H9 (cell line): ENCODE measurements around the gene EZH1. TPM values are rescaled to one million over a fixed set of nuclear protein-coding genes. Genes with fewer than 3 reads are reported as not detected.

ENCODE experiments used
- DNase-seq: peaks from one replicate; pipeline ENCODE4 v3.0.0-alpha.2; 2017
- H2AFZ ChIP-seq: one replicate; pipeline ENCODE4 v1.6.1; 2013; ENCODE audit warnings: mild to moderate bottlenecking, low read length, control low read depth, moderate library complexity
- H2AK5ac ChIP-seq: 2 replicates; pipeline ENCODE4 v1.6.1; 2013; ENCODE audit warnings: low read length, control low read depth, mixed read lengths; ENCODE audit not compliant: insufficient read length
- H2BK120ac ChIP-seq: one replicate; pipeline ENCODE4 v1.6.1; 2013; ENCODE audit warnings: low read depth, mild to moderate bottlenecking, low read length, control low read depth, inconsistent platforms; ENCODE audit not compliant: poor library complexity, severe bottlenecking
- H2BK12ac ChIP-seq: 2 replicates; pipeline ENCODE4 v1.6.1; 2013; ENCODE audit warnings: low read length, control low read depth, mixed read lengths, low read depth; ENCODE audit not compliant: insufficient read length
- H2BK15ac ChIP-seq: 2 replicates; pipeline ENCODE4 v1.6.1; 2013; ENCODE audit warnings: low read depth, low read length, control low read depth
- H2BK20ac ChIP-seq: one replicate; pipeline ENCODE4 v1.6.1; 2013; ENCODE audit warnings: low read depth, mild to moderate bottlenecking, low read length, control low read depth, inconsistent platforms; ENCODE audit not compliant: poor library complexity, severe bottlenecking
- H2BK5ac ChIP-seq: 2 replicates; pipeline ENCODE4 v1.6.1; 2013; ENCODE audit warnings: low read length, control low read depth, mixed read lengths; ENCODE audit not compliant: insufficient read length
- H3K14ac ChIP-seq: 2 replicates; pipeline ENCODE4 v1.6.1; 2013; ENCODE audit warnings: low read length, control low read depth; ENCODE audit not compliant: insufficient read depth
- H3K18ac ChIP-seq: 2 replicates; pipeline ENCODE4 v1.6.1; 2013; ENCODE audit warnings: low read depth, mild to moderate bottlenecking, mixed read lengths, low read length, control low read depth; ENCODE audit not compliant: insufficient read length
- H3K23ac ChIP-seq: 2 replicates; pipeline ENCODE4 v1.6.1; 2013; ENCODE audit warnings: low read length, control low read depth, mixed read lengths, low read depth; ENCODE audit not compliant: insufficient read length
- H3K23me2 ChIP-seq: 2 replicates; pipeline ENCODE4 v1.6.1; 2013; ENCODE audit warnings: low read depth, mild to moderate bottlenecking, mixed read lengths, low read length, control low read depth; ENCODE audit not compliant: insufficient read length, poor library complexity, severe bottlenecking
- H3K27ac ChIP-seq: 2 replicates; pipeline ENCODE4 v1.5.1; 2013; ENCODE audit warnings: low read length, control low read depth, mixed read lengths, low read depth; ENCODE audit not compliant: insufficient read length
- H3K27me3 ChIP-seq: 2 replicates; pipeline ENCODE4 v1.6.1; 2013; ENCODE audit warnings: low read length, control low read depth, inconsistent platforms; ENCODE audit not compliant: insufficient read depth
- H3K4ac ChIP-seq: 2 replicates; pipeline ENCODE4 v1.6.1; 2013; ENCODE audit warnings: low read depth, mild to moderate bottlenecking, control low read depth, inconsistent platforms, low read length, moderate library complexity
- H3K4me1 ChIP-seq: 2 replicates; pipeline ENCODE4 v1.6.1; 2013; ENCODE audit warnings: low read length, control low read depth, inconsistent platforms; ENCODE audit not compliant: insufficient read depth
- H3K4me2 ChIP-seq: 2 replicates; pipeline ENCODE4 v1.6.1; 2013; ENCODE audit warnings: low read length, control low read depth, mixed read lengths; ENCODE audit not compliant: insufficient read length, insufficient read depth
- H3K56ac ChIP-seq: 2 replicates; pipeline ENCODE4 v1.6.1; 2013; ENCODE audit warnings: low read depth, mild to moderate bottlenecking, mixed read lengths, low read length, control low read depth; ENCODE audit not compliant: insufficient read length
- H3K79me1 ChIP-seq: 2 replicates; pipeline ENCODE4 v1.6.1; 2013; ENCODE audit warnings: low read depth, mild to moderate bottlenecking, moderate library complexity, low read length, control low read depth, inconsistent platforms; ENCODE audit not compliant: insufficient read depth, poor library complexity, severe bottlenecking
- H3K79me2 ChIP-seq: 2 replicates; pipeline ENCODE4 v1.6.1; 2013; ENCODE audit warnings: low read length, control low read depth, inconsistent platforms; ENCODE audit not compliant: insufficient read depth
- H3K9ac ChIP-seq: 2 replicates; pipeline ENCODE4 v1.6.1; 2013; ENCODE audit warnings: low read length, control low read depth, mixed read lengths; ENCODE audit not compliant: insufficient read length; ENCODE audit errors: extremely low read depth
- H3K9me3 ChIP-seq: one replicate; pipeline ENCODE4 v1.6.1; 2013; ENCODE audit warnings: low read depth, low read length, inconsistent platforms; ENCODE audit not compliant: control insufficient read depth
- H3T11ph ChIP-seq: one replicate; pipeline ENCODE4 v1.6.1; 2013; ENCODE audit warnings: mild to moderate bottlenecking, low read length, control low read depth, inconsistent platforms
- H4K20me1 ChIP-seq: one replicate; pipeline ENCODE4 v1.6.1; 2013; ENCODE audit not compliant: control insufficient read depth, insufficient read length, insufficient read depth
- H4K5ac ChIP-seq: 2 replicates; pipeline ENCODE4 v1.6.1; 2013; ENCODE audit warnings: low read depth, mild to moderate bottlenecking, mixed read lengths, low read length, control low read depth; ENCODE audit not compliant: insufficient read length
- H4K8ac ChIP-seq: replicated peaks from 2 replicates; pipeline ENCODE4 v1.6.1; 2013; ENCODE audit warnings: low read length, control low read depth, mixed read lengths, low read depth; ENCODE audit not compliant: insufficient read length
- H4K91ac ChIP-seq: 2 replicates; pipeline ENCODE4 v1.6.1; 2013; ENCODE audit warnings: low read depth, mild to moderate bottlenecking, moderate library complexity, mixed read lengths, low read length, control low read depth; ENCODE audit not compliant: insufficient read length
- H3K27ac Mint-ChIP-seq, 3 experiments: 2 replicates in 2 of 3; 3 replicates in 1 of 3; pipeline ENCODE4 v1.8.0; 2020 to 2021; ENCODE audit warnings: mixed read lengths in 3 of 3, mild to moderate bottlenecking in 1 of 3, moderate library complexity in 1 of 3
- H3K27me3 Mint-ChIP-seq: 2 replicates; pipeline ENCODE4 v1.8.0; 2021; ENCODE audit warnings: low read depth, mild to moderate bottlenecking, moderate library complexity, mixed read lengths
- H3K36me3 Mint-ChIP-seq, 3 experiments: 2 replicates in 2 of 3; 3 replicates in 1 of 3; pipeline ENCODE4 v1.8.0; 2020 to 2021; ENCODE audit warnings: low read depth in 3 of 3, mixed read lengths in 3 of 3; ENCODE audit not compliant: insufficient read depth in 1 of 3
- H3K4me1 Mint-ChIP-seq, 2 experiments: 2 replicates each; pipeline ENCODE4 v1.8.0; 2020; ENCODE audit warnings: mixed read lengths in 2 of 2
- H3K4me3 Mint-ChIP-seq, 2 experiments: 2 replicates in 1 of 2; 3 replicates in 1 of 2; pipeline ENCODE4 v1.8.0; 2020 to 2021; ENCODE audit warnings: mild to moderate bottlenecking in 2 of 2, mixed read lengths in 2 of 2, moderate library complexity in 1 of 2
- H3K9me3 Mint-ChIP-seq, 2 experiments: 2 replicates in 1 of 2; 3 replicates in 1 of 2; pipeline ENCODE4 v1.8.0; 2020; ENCODE audit warnings: mild to moderate bottlenecking in 2 of 2, mixed read lengths in 2 of 2, moderate library complexity in 1 of 2
- CTCF ChIP-seq: fragments of 200-600 bp; sonication (generic); conservative IDR thresholded peaks from 3 replicates; pipeline ENCODE4 v1.8.0; 2021; ENCODE audit warnings: antibody characterized with exemption, mild to moderate bottlenecking
- WGBS: extraction: QIAGEN DNeasy Blood & Tissue Kit; methylation state at CpG from one replicate; pipeline ENCODE4 v1.1.7; 2013; ENCODE audit warnings: missing lambda C conversion rate, low lambda C conversion rate, mixed read lengths; ENCODE audit not compliant: insufficient read length; ENCODE audit errors: extremely low coverage; 5-methylcytosine and 5-hydroxymethylcytosine counted together
- total RNA-seq: library from RNA; stranded (reverse); gene quantifications from 2 replicates; pipeline ENCODE4 v1.2.1, GENCODE V29; 2021

EZH1 gene
- total RNA-seq, 1 experiment from 2014 or later: 17.9 TPM

GRCh38 chr17:42740699-42741098 lies 4.1 kb downstream of the EZH1 start:
- Histone ChIP-seq H3K79me2 (no peaks in the 10 kb centered on the region), H3K27me3 (peaks cover 2% of the 10 kb centered on the region; the same call in 1 of the 2 replicates), H3K79me1 (no peaks in the 10 kb centered on the region), H4K8ac (no peak overlapping the region), H3K56ac (no peak overlapping the region), H3K23ac (no peak overlapping the region), H2BK5ac (no peak overlapping the region), H3K9me3 (no peaks in the 10 kb centered on the region), H3K18ac (no peak overlapping the region), H3K4ac (no peak overlapping the region), H3K9ac (no peak overlapping the region), H4K5ac (no peak overlapping the region), H3K14ac (no peak overlapping the region), H2AK5ac (no peak overlapping the region), H3K27ac (no peak overlapping the region), H3K4me1 (no peaks in the 10 kb centered on the region; the same call in 1 of the 2 replicates), H2BK20ac (no peak overlapping the region), H4K20me1 (no peaks in the 10 kb centered on the region), H2AFZ (no peak overlapping the region), H3K23me2 (peaks cover 6% of the 10 kb centered on the region), H2BK12ac (no peak overlapping the region), H3K4me2 (no peak overlapping the region), H2BK120ac (no peak overlapping the region), H2BK15ac (no peak overlapping the region), H4K91ac (no peak overlapping the region), H3T11ph (no peak overlapping the region)
- no peak for TF ChIP-seq CTCF
- Mint-ChIP-seq H3K9me3 (peaks cover 4 to 7% of the 10 kb centered on the region in 2 experiments; a peak in 4 of 5 replicates), H3K27ac (no peak overlapping the region), H3K4me1 (peaks cover 19 to 20% of the 10 kb centered on the region in 2 experiments), H3K27me3 (peaks cover 8% of the 10 kb centered on the region), H3K36me3 (no peaks in the 10 kb centered on the region; a peak in 1 of 7 replicates), H3K4me3 (no peak overlapping the region)
- DNase-seq: no peak
- WGBS: no CpG with 5 or more reads among the region's 1 CpG
